Activated CD8-positive, alpha-beta T cell treated with anti-CD3 and anti-CD28 coated beads, Interleukin-2, amount 10 ng/mL, durations not matched to agents 7 days and 5 days (primary cell): ENCODE measurements around the gene SNTN. TPM values are rescaled to one million over a fixed set of nuclear protein-coding genes. Genes with fewer than 3 reads are reported as not detected.
"Not testable (repeated sequence)": the region's sequence is repeated elsewhere in the genome, so short reads cannot be mapped to it uniquely, and the experiment has no call there.

Experiments used
- ATAC-seq: fragments of 150-1000 bp; cut with Tn5 transposase; one replicate; pipeline ENCODE4 v1.10.0; 2021; ENCODE audit warnings: moderate library complexity
- CTCF ChIA-PET: fragments of 350-600 bp; sonication (Branson Sonifier 250); formaldehyde crosslinking; loops from one replicate; lab custom pipeline; 2021; ENCODE audit warnings: antibody characterized with exemption; lab: Charles Lee
- POLR2A ChIA-PET: fragments of 350-600 bp; sonication (Branson Sonifier 250); formaldehyde crosslinking; loops from one replicate; lab custom pipeline; 2021; ENCODE audit warnings: antibody characterized with exemption; lab: Charles Lee
- DNase-seq: peaks from one replicate; pipeline ENCODE4 v3.0.0-alpha.2; 2020
- H3K27ac Mint-ChIP-seq: one replicate; pipeline ENCODE4 v1.8.0; 2021; ENCODE audit warnings: mild to moderate bottlenecking, mixed read lengths
- H3K27me3 Mint-ChIP-seq: one replicate; pipeline ENCODE4 v1.8.0; 2021; ENCODE audit warnings: low read depth, mixed read lengths
- H3K36me3 Mint-ChIP-seq: one replicate; pipeline ENCODE4 v1.8.0; 2021; ENCODE audit warnings: low read depth, mixed read lengths
- H3K4me1 Mint-ChIP-seq: one replicate; pipeline ENCODE4 v1.8.0; 2021; ENCODE audit warnings: low read depth, mixed read lengths
- H3K4me3 Mint-ChIP-seq: one replicate; pipeline ENCODE4 v1.8.0; 2021; ENCODE audit warnings: mild to moderate bottlenecking, mixed read lengths
- H3K9me3 Mint-ChIP-seq: one replicate; pipeline ENCODE4 v1.8.0; 2022; ENCODE audit warnings: mixed read lengths; ENCODE audit not compliant: insufficient read depth
- total RNA-seq, 2 experiments: library from RNA; stranded (reverse); gene quantifications; one replicate each; pipeline ENCODE4 v1.2.3, GENCODE V29; 2021

Gene SNTN
- total RNA-seq, 2 experiments from 2014 or later, result not detected

DNA sequence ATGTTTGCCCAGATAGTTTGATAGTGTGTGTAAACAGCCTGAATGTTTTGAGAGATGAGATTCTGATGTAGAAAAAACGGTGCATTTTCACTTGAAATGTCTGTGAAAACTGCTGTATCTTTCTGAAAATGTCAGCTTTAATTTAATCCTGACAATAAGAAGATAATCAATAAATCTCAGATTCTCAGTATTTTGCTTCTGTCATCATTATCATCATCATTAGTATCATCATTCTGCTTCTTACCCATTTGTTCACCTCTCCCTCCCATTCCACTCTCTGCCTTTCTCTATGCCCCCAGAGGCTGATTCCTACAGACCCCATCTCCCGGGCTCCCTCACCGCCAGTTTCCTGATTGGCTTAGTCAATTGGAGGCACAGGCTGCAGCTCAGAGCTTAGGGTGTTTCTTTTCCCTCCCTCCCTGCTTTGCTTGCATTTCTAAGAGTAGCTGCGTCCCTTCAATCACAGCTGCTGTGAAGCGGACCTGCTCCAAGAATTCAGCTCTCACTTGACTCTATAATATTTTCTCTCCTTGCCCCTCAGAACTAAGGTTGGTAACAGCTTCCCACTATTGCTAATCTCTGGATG is 8.2 kb upstream of the SNTN start:
- ChIA-PET POLR2A (no interaction called here), CTCF (interaction anchor here (0.6 kb wide), 1 partner anchor 17 kb away, joined by 3 read pairs; no protein-coding TSS in a partner anchor)
- H3K9me3 Mint-ChIP-seq, result no peaks in the 10 kb centered on the region
- H3K4me3 Mint-ChIP-seq, result no peak overlapping the region
- DNase-seq (no peak), ATAC-seq (no peak)
- no peaks in the 10 kb centered on the region for H3K36me3 Mint-ChIP-seq
- no peaks in the 10 kb centered on the region for H3K4me1 Mint-ChIP-seq
- H3K27me3 Mint-ChIP-seq, result no peaks in the 10 kb centered on the region
- H3K27ac Mint-ChIP-seq, result no peak overlapping the region

DNA sequence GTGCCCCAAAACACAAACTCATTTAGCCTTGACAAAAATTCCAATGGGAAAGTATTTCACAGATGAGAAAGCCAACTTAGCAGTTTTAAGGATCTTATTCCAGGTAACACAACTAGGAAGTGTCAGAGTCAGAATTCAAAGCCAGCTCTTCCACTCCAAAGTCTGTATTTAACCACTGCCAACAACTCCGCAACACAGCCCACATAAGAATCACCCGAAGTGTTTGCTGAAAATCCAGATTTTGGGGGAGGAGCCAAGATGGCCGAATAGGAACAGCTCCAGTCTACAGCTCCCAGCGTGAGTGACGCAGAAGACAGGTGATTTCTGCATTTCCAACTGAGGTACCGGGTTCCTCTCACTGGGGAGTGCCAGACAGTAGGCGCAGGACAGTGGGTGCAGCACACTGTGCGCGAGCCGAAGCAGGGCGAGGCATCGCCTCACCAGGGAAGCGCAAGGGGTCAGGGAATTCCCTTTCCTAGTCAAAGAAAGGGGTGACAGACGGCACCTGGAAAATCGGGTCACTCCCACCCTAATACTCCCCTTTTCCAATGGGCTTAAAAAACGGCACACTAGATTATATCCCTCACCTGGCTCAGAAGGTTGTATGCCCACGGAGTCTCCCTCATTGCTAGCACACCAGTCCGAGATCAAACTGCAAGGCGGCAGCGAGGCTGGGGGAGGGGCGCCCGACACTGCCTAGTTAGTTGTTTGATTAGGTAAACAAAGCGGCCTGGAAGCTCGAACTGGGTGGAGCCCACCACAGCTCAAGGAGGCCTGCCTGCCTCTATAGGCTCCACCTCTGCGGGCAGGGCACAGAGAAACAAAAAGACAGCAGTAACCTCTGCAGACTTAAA is 7.3 kb upstream of the SNTN start:
- ATAC-seq, POLR2A ChIA-PET: not testable (repeated sequence)

DNA sequence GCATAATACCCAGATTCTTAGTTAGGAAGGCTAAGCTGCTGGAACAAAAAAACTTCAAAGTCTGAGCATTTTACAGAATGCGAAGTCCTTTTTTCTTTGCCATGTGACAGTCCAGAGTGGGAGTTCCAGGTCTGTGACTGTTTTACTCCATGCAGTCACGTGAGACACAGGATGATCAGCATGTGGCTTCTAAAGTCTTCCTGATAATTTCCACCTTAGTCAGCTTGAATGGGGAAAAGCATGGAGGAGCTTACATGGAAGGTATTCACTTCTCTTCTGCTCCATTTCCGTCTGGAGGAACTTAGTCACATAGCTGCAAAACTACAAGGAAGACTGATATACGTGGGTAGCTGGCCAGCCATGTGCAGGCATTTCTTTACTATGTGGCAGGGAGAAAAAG is 1.7 kb downstream of the SNTN start:
- no peaks in the 10 kb centered on the region for H3K36me3 Mint-ChIP-seq
- no peak overlapping the region for H3K27ac Mint-ChIP-seq
- POLR2A ChIA-PET, result no interaction called here
- CTCF ChIA-PET, result no interaction called here
- ATAC-seq (no peak), DNase-seq (no peak)
- no peaks in the 10 kb centered on the region for H3K4me1 Mint-ChIP-seq
- H3K9me3 Mint-ChIP-seq, result no peaks in the 10 kb centered on the region
- no peak overlapping the region for H3K4me3 Mint-ChIP-seq
- no peaks in the 10 kb centered on the region for H3K27me3 Mint-ChIP-seq

More for the DNA sequence above, 7.3 kb upstream of the SNTN start:
- CTCF ChIA-PET, H3K27me3 Mint-ChIP-seq, H3K27ac Mint-ChIP-seq, DNase-seq, H3K36me3 Mint-ChIP-seq, H3K4me1 Mint-ChIP-seq, H3K4me3 Mint-ChIP-seq, H3K9me3 Mint-ChIP-seq: not testable (repeated sequence)

DNA sequence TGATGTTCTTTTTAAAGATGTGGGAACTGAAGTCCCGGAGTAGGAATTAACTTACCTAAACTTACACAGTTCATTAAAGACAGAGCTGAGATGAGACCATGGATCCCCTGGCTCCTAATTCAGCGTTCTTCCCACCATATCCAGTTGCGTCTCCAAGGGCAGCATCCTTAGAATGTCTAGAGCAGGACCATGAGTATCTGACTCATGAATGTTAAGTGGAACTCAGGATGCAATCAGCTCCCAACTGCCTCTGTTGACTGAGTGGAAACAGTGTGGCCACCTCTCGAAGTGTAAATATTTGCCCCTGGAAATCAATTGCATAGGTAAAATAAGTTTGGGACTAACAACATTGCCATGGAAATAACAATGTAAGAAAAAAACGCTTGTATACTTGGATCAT is 2.5 kb downstream of the SNTN start:
- H3K4me3 Mint-ChIP-seq, result no peak overlapping the region
- ChIA-PET POLR2A (no interaction called here), CTCF (no interaction called here)
- ATAC-seq (no peak), DNase-seq (no peak)
- H3K27me3 Mint-ChIP-seq, result no peaks in the 10 kb centered on the region
- H3K27ac Mint-ChIP-seq, result no peak overlapping the region
- no peaks in the 10 kb centered on the region for H3K36me3 Mint-ChIP-seq
- H3K4me1 Mint-ChIP-seq, result no peaks in the 10 kb centered on the region
- H3K9me3 Mint-ChIP-seq, result no peaks in the 10 kb centered on the region

DNA sequence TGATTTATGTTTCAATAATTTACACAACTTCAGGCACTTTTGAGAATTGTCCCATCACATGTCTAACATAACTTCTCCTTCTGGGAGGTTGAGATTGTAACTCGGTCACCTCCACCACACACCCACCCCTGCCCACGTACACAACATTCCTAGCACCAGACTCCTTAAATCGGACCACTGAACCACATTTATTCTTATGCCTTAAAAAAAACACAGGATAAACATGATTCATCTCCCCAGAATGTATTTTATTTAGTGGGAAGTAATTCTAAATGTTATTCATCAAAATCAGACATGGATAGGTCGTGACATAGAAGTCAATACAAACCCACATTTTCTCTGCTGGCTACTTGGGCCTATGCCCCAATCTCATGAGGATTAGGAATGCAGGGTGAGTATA is 3.0 kb downstream of the SNTN start:
- POLR2A ChIA-PET, result no interaction called here
- H3K9me3 Mint-ChIP-seq, result no peaks in the 10 kb centered on the region
- no peak overlapping the region for H3K27ac Mint-ChIP-seq

DNA sequence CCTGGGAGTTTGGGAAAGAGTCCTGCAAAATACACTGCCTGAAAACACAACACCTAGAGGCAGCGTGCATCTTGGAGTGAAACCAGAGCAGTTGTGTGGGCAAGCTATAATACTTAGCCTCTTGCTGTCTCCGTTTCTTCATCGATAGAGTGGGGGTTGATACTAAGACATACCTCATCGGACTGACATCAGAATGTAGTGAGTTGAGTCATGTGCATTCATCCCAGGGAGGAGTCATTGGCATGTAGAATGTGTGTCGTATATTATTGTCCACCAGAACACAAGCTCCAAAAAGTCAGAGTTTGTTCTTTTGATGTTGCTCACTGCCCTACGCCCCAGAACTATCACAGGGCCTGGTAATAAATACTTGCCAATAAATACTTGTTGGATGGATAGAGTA is 4.3 kb downstream of the SNTN start:
- no peaks in the 10 kb centered on the region for H3K36me3 Mint-ChIP-seq
- CTCF ChIA-PET, result no interaction called here
- no peaks in the 10 kb centered on the region for H3K27me3 Mint-ChIP-seq
- H3K9me3 Mint-ChIP-seq, result no peaks in the 10 kb centered on the region
- no peak for DNase-seq
- POLR2A ChIA-PET, result no interaction called here
- H3K4me1 Mint-ChIP-seq, result no peaks in the 10 kb centered on the region
- ATAC-seq, result no peak
- H3K4me3 Mint-ChIP-seq, result no peak overlapping the region
- no peak overlapping the region for H3K27ac Mint-ChIP-seq

More for the DNA sequence above, 3.0 kb downstream of the SNTN start:
- CTCF ChIA-PET, result no interaction called here
- no peaks in the 10 kb centered on the region for H3K27me3 Mint-ChIP-seq
- ATAC-seq, result no peak
- H3K36me3 Mint-ChIP-seq, result no peaks in the 10 kb centered on the region
- DNase-seq, result no peak
- H3K4me3 Mint-ChIP-seq, result no peak overlapping the region
- no peaks in the 10 kb centered on the region for H3K4me1 Mint-ChIP-seq

DNA sequence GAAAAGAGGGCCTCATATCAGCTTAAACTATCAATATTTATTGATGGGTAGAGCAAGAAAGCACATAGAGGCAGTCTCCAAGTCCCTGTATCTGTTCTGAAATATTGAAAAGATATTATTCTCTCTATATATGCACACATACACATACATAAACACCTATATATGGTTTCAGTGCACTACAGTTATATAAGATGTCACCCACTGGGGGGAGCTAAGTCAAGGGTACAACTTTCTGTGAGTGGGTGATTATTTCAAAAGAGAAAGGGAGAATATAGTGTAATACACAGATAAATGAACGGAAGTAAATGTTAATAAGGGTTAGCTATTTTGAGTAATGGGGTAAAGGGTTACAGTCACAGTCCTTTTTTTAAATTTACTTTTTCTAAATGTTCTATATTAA is 8.8 kb downstream of the SNTN start:
- no peak overlapping the region for H3K27ac Mint-ChIP-seq
- no peak overlapping the region for H3K4me3 Mint-ChIP-seq
- H3K9me3 Mint-ChIP-seq, result no peaks in the 10 kb centered on the region
- DNase-seq (no peak), ATAC-seq (no peak)
- H3K27me3 Mint-ChIP-seq, result no peaks in the 10 kb centered on the region
- CTCF ChIA-PET, result interaction anchor here (0.6 kb wide), 1 partner anchor 17 kb away, joined by 3 read pairs; no protein-coding TSS in a partner anchor
- H3K4me1 Mint-ChIP-seq, result no peaks in the 10 kb centered on the region
- no peaks in the 10 kb centered on the region for H3K36me3 Mint-ChIP-seq
- POLR2A ChIA-PET, result no interaction called here

DNA sequence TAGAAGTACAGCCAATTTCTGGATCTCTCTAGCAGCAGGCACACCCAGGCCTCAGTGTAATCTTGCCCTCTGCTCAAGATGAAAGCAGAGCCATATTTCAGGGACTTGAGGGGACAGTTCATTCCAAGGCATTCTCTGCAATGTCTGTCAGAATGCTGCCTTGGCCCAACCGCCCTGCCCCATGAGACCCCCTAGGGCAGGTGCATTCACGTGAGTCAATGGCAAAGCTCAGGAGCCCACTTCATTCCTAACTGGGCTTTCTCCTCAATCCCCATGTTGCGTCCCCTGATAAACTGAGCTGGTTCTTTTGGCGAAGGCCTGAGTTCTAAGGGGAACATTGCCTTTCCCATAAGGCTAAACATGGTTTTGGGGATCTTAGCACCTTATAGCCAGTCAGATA is 9.5 kb downstream of the SNTN start:
- Mint-ChIP-seq H3K27me3 (no peaks in the 10 kb centered on the region), H3K36me3 (no peaks in the 10 kb centered on the region), H3K9me3 (no peaks in the 10 kb centered on the region), H3K4me1 (no peaks in the 10 kb centered on the region), H3K27ac (no peak overlapping the region), H3K4me3 (no peak overlapping the region)
- ChIA-PET POLR2A (no interaction called here), CTCF (no interaction called here)
- DNase-seq (no peak), ATAC-seq (no peak)

DNA sequence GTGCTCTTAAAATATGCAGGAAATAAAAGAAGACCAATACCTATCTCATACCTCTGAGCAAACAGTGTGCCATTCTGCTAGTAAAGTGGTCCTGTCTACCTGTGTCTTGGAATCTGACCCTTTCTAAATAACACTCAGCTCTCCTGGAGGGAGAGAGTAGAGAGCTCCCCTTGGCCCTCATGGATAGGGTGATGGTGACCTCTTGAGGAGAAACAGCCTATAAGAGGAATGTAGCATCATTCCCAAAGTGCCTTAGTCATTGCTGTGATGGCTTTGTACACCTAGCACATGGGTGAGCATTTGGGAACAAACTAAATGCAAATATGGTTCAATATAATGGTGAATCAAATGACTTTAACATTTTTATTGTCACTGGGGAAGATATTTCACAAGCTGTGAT is 10.0 kb downstream of the SNTN start:
- no peaks in the 10 kb centered on the region for H3K36me3 Mint-ChIP-seq
- DNase-seq (no peak), ATAC-seq (no peak)
- H3K27me3 Mint-ChIP-seq, result no peaks in the 10 kb centered on the region
- CTCF ChIA-PET, result no interaction called here
- H3K9me3 Mint-ChIP-seq, result no peaks in the 10 kb centered on the region
- no peak overlapping the region for H3K4me3 Mint-ChIP-seq
- no peaks in the 10 kb centered on the region for H3K4me1 Mint-ChIP-seq
- H3K27ac Mint-ChIP-seq, result no peak overlapping the region
- POLR2A ChIA-PET, result no interaction called here

DNA sequence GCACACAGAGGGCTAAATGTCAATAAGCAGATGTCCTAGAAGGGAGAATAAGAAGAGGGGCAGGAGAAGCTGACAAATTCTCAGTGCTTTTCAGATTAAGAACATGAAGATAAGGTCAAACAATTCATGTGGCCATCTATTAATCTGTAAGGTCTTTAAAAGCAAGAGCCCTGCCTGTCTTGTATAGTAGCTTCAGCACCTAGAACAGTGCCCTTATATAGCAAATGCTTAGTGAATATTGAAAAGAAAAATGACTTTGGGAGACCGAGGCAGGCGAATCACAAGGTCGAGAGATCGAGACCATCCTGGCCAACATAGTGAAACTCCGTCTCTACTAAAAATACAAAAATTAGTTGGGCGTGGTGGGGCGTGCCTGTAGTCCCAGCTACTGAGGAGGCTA is 18.1 kb downstream of the SNTN start:
- no peaks in the 10 kb centered on the region for H3K36me3 Mint-ChIP-seq
- DNase-seq, result no peak
- POLR2A ChIA-PET, result no interaction called here

DNA sequence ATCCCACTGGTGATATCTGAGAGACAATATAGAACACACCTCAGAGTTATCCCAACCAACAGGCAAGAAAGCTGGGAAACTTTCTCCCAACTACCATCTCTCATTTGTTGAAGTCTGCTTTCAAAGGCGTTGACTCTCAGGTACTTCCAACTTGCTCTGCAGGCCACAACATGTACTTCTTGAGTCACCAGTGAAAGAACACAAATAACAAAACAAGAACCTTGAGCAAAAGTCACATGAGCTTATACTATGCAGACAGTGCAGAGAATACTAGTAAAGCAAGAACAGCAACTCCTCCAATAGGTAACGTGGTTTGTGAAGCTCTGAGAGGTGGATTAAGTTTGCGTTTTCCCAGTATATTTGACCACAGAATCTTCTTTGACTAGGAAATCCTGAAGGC is 20.6 kb downstream of the SNTN start:
- no peaks in the 10 kb centered on the region for H3K4me1 Mint-ChIP-seq
- H3K9me3 Mint-ChIP-seq, result no peaks in the 10 kb centered on the region
- ATAC-seq (no peak), DNase-seq (no peak)
- H3K27me3 Mint-ChIP-seq, result no peaks in the 10 kb centered on the region
- CTCF ChIA-PET, result no interaction called here
- no peak overlapping the region for H3K27ac Mint-ChIP-seq
- no peaks in the 10 kb centered on the region for H3K36me3 Mint-ChIP-seq
- POLR2A ChIA-PET, result no interaction called here
- H3K4me3 Mint-ChIP-seq, result no peak overlapping the region

More for the DNA sequence above, 18.1 kb downstream of the SNTN start:
- no peaks in the 10 kb centered on the region for H3K4me1 Mint-ChIP-seq
- no peak overlapping the region for H3K4me3 Mint-ChIP-seq
- CTCF ChIA-PET, result no interaction called here
- no peak overlapping the region for H3K27ac Mint-ChIP-seq
- no peak for ATAC-seq
- no peaks in the 10 kb centered on the region for H3K27me3 Mint-ChIP-seq
- H3K9me3 Mint-ChIP-seq, result no peaks in the 10 kb centered on the region

DNA sequence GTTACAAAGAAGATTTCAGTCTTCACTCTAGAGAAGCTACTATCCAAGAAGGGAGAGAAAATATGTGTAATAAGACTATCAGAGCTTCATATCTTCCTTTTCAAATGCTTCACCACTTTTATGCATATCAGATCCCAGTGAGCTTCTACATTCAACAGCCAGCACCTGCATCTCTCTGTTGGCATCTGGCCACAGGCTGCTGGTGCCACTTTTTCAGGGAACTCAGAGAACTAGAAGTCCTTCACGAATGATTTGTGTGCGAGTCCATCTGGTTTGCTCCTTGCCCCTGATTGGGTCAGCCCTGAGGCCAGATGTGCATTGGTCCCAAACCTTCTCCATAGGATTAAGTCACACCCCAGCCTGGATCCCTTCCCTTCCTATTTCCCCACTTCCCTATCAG is 22.1 kb downstream of the SNTN start:
- DNase-seq (no peak), ATAC-seq (no peak)
- CTCF ChIA-PET, result no interaction called here
- Mint-ChIP-seq H3K4me1 (no peaks in the 10 kb centered on the region), H3K27ac (no peak overlapping the region), H3K4me3 (no peak overlapping the region), H3K36me3 (no peaks in the 10 kb centered on the region), H3K9me3 (no peaks in the 10 kb centered on the region), H3K27me3 (no peaks in the 10 kb centered on the region)
- POLR2A ChIA-PET, result no interaction called here
